Nephron (organoid): ENCODE data around the gene DZIP1.
A peak's percentile ranks its signal among the peaks of the same experiment; 100 is the strongest.

Experiments used
- H3K27ac Mint-ChIP-seq, 3 experiments: 2 replicates each; pipeline ENCODE4 v1.8.0; 2020; ENCODE audit warnings: mixed read lengths in 3 of 3, mild to moderate bottlenecking in 2 of 3, moderate library complexity in 1 of 3
- H3K27me3 Mint-ChIP-seq: 2 replicates; pipeline ENCODE4 v1.8.0; 2021; ENCODE audit warnings: low read depth, mild to moderate bottlenecking, moderate library complexity, mixed read lengths
- H3K36me3 Mint-ChIP-seq: 2 replicates; pipeline ENCODE4 v1.8.0; 2020; ENCODE audit warnings: low read depth, mixed read lengths
- H3K4me1 Mint-ChIP-seq: 2 replicates; pipeline ENCODE4 v1.8.0; 2020; ENCODE audit warnings: mixed read lengths
- H3K4me3 Mint-ChIP-seq, 3 experiments: 2 replicates each; pipeline ENCODE4 v1.8.0; 2020; ENCODE audit warnings: mild to moderate bottlenecking in 3 of 3, mixed read lengths in 3 of 3, moderate library complexity in 2 of 3
- H3K9me3 Mint-ChIP-seq: 2 replicates; pipeline ENCODE4 v1.8.0; 2020; ENCODE audit warnings: mixed read lengths
- CTCF ChIP-seq, 3 experiments: fragments of 200-600 bp; sonication (generic); IDR thresholded peaks; one replicate each; pipeline ENCODE4 v1.5.0; 2021; ENCODE audit warnings: antibody characterized with exemption in 3 of 3; ENCODE audit not compliant: unreplicated experiment in 3 of 3

The DZIP1 gene

DNA sequence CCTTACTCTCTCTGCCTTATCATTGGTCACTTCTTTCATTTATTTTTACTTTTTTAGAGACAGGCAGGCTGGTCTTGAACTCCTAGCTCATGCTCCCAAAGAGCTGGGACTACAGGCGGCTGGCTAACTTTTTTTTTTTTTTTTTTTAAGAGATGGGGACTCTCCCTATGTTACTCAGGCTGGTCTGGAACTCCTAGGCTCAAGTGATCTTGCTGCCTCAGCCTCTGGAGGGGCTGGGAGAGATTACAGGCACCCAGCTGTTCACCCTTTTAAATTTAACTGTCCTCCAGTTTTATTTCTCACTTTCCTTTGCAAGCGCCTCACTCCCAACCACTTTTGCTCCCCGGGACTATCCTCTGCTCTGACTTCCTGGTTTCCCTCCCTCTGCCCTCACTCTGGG is 97.6 kb downstream of the DZIP1 start:
- H3K4me3 Mint-ChIP-seq, result no peak overlapping the region
- H3K27ac Mint-ChIP-seq, result no peak overlapping the region
- no peaks in the 10 kb centered on the region for H3K9me3 Mint-ChIP-seq
- TF ChIP-seq CTCF (IDR thresholded peaks at IDR 0.05; ENCODE audit: unreplicated experiment in 3 of 3), result no peak
- H3K36me3 Mint-ChIP-seq, result no peaks in the 10 kb centered on the region
- peaks cover 40% of the 10 kb centered on the region for H3K27me3 Mint-ChIP-seq
- H3K4me1 Mint-ChIP-seq, result peaks cover 15% of the 10 kb centered on the region

- H3K4me3 Mint-ChIP-seq, result no peak overlapping the region
- H3K36me3 Mint-ChIP-seq, result no peaks in the 10 kb centered on the region
- no peak overlapping the region for H3K27ac Mint-ChIP-seq
- H3K4me1 Mint-ChIP-seq, result peaks cover 25% of the 10 kb centered on the region
- TF ChIP-seq CTCF (IDR thresholded peaks at IDR 0.05; ENCODE audit: unreplicated experiment in 3 of 3), result no peak
- no peaks in the 10 kb centered on the region for H3K9me3 Mint-ChIP-seq
- H3K27me3 Mint-ChIP-seq, result peaks cover 20% of the 10 kb centered on the region
These were observed 100.2 kb downstream of the DZIP1 start for GRCh38 chr13:95544293-95544692.

DNA sequence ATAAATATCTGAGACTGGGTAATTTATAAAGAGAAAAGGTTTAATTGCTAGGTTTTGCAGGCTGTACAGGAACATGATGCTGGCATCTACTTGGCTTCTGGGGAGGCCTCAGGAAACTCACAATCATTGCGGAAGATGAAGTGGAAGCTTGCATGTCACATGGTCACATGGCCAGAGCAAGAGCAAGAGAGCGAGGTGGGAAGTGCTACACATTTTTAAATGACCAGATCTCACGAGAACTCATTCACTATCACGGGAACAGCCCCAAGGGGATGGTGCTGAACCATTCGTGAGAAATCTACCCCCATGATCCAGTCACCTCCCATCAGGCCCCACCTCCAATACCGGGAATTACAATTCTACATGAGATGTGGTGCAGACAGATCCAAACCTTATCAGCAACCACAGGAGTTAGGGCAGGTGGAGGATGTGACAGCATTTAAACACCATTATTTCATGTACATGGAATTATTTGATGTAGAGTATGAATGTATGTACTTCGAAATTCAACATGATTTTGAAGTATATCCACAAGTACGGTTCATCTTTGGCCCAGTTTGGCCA is 102.5 kb downstream of the DZIP1 start:
- Mint-ChIP-seq H3K36me3 (no peaks in the 10 kb centered on the region), H3K4me3 (no peak overlapping the region), H3K27me3 (peaks cover 14% of the 10 kb centered on the region), H3K27ac (peak overlapping the region in 2 of 3 experiments; percentile 62 to 65), H3K4me1 (peaks cover 24% of the 10 kb centered on the region), H3K9me3 (no peaks in the 10 kb centered on the region)
- TF ChIP-seq CTCF (IDR thresholded peaks at IDR 0.05; ENCODE audit: unreplicated experiment in 3 of 3), result no peak

DNA sequence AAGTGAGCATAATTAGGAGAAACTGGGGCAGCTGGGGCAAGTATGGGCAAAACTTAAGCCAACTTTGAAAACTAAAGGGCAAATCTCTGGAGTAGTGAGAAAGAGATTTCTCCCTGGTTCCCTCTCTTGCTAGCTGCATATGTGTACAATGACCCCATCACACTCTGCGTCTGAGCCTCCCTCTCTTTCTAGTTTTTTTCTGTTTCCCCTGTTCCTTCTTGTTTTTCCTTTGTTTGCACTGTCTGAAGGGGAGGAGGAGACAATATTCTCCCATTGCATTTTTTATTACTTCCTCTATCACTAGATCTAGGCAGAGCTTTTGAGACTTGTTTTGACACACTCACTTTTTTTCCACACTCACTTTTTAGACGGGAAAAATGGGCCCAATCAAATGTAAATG is 103.2 kb downstream of the DZIP1 start:
- peak overlapping the region; percentile 57 to 65 (median 62) for H3K27ac Mint-ChIP-seq
- H3K36me3 Mint-ChIP-seq, result no peaks in the 10 kb centered on the region
- peaks cover 14% of the 10 kb centered on the region for H3K27me3 Mint-ChIP-seq
- H3K4me3 Mint-ChIP-seq, result no peak overlapping the region
- no peak for TF ChIP-seq CTCF (IDR thresholded peaks at IDR 0.05; ENCODE audit: unreplicated experiment in 3 of 3)
- H3K9me3 Mint-ChIP-seq, result no peaks in the 10 kb centered on the region
- H3K4me1 Mint-ChIP-seq, result peaks cover 27% of the 10 kb centered on the region

DNA sequence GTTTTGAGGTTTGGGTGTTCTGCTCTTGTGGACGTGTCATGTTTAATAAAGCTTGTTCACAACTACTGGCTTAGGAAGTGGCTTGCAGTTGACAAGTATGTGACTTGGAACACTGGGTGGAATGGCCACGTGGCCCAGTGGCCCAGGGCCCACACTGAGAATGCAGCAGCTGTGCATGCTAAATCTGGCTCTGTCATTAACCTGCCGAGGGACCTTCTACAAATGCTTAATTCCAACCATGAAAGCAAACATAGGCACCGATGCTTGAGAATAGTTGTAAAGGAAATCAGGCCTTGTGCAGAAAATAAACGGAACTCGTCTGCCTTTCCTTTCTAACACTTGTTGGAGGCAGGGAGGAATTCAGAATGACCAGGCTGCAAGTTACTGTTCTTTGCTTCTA is 103.6 kb downstream of the DZIP1 start:
- Mint-ChIP-seq H3K27ac (peak overlapping the region; percentile 57 to 65 (median 62)), H3K4me3 (no peak overlapping the region), H3K36me3 (no peaks in the 10 kb centered on the region), H3K4me1 (peaks cover 27% of the 10 kb centered on the region), H3K27me3 (peaks cover 10% of the 10 kb centered on the region), H3K9me3 (no peaks in the 10 kb centered on the region)
- TF ChIP-seq CTCF (IDR thresholded peaks at IDR 0.05; ENCODE audit: unreplicated experiment in 3 of 3), result no peak

DNA sequence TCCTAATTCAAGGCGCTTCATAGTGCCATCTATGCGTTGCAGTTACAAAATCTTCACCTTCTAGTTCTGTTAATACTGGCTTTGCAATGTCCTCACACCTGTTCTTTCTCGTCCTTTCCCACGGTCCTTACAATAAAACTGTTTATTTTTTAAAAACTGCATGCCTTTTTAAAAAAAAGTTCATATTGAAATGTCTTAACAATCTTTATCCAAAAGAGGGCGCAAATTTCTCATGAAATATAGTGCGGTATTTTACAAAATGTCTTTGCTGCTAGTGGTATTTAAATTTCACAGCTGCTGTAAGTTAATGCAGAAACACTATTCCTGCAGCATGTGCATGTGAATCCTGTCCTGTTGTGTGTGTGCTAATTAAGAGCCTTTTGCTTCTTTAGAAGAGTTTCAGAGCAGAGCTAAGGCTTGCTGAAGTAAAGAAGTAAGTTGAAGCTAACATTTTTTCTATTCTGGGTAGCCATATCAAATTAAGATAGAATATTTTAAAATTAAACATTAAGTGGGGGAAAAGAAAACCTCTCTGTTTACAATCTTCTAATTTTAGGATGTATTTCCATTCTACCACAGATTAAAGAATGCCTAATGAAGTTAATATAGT is 107.8 kb downstream of the DZIP1 start:
- no peak overlapping the region for H3K27ac Mint-ChIP-seq
- no peaks in the 10 kb centered on the region for H3K36me3 Mint-ChIP-seq
- peak overlapping the region in 1 of 3 experiments; percentile 11 for H3K4me3 Mint-ChIP-seq
- TF ChIP-seq CTCF (IDR thresholded peaks at IDR 0.05; ENCODE audit: unreplicated experiment in 3 of 3), result peak; percentile 39 to 54 (median 50)
- H3K4me1 Mint-ChIP-seq, result peaks cover 23% of the 10 kb centered on the region
- H3K27me3 Mint-ChIP-seq, result peaks cover 5% of the 10 kb centered on the region
- no peaks in the 10 kb centered on the region for H3K9me3 Mint-ChIP-seq
